Endodermal cell (in vitro differentiated cells): ENCODE measurements around the gene ACAP3. TPM values are rescaled to one million over a fixed set of nuclear protein-coding genes. Genes with fewer than 3 reads are reported as not detected.

Source experiments
- DNase-seq: peaks from one replicate; pipeline ENCODE4 v3.0.0-alpha.2; 2017
- H3K27ac ChIP-seq: 2 replicates; pipeline ENCODE4 v1.5.1; 2013; ENCODE audit warnings: mild to moderate bottlenecking, low read depth, low read length, moderate library complexity
- H3K27me3 ChIP-seq: 2 replicates; pipeline ENCODE4 v1.6.1; 2013; ENCODE audit warnings: mild to moderate bottlenecking, low read length, moderate library complexity; ENCODE audit not compliant: insufficient read depth, control insufficient read depth, poor library complexity, severe bottlenecking
- H3K36me3 ChIP-seq: 2 replicates; pipeline ENCODE4 v1.7.0; 2013; ENCODE audit warnings: mild to moderate bottlenecking, low read length, moderate library complexity; ENCODE audit not compliant: control insufficient read depth, insufficient read depth
- H3K4me1 ChIP-seq: one replicate; pipeline ENCODE4 v1.7.0; 2013; ENCODE audit warnings: low read length; ENCODE audit not compliant: control insufficient read depth, insufficient read depth
- H3K4me3 ChIP-seq: 2 replicates; pipeline ENCODE4 v1.5.1; 2013; ENCODE audit warnings: mild to moderate bottlenecking, low read length, moderate library complexity
- H3K9ac ChIP-seq: 2 replicates; pipeline ENCODE4 v1.6.1; 2013; ENCODE audit warnings: mild to moderate bottlenecking, low read length, moderate library complexity; ENCODE audit not compliant: poor library complexity, severe bottlenecking; ENCODE audit errors: extremely low read depth
- H3K9me3 ChIP-seq: 2 replicates; pipeline ENCODE4 v1.6.1; 2013; ENCODE audit warnings: mild to moderate bottlenecking, low read length, moderate library complexity; ENCODE audit not compliant: control insufficient read depth
- H3K27ac Mint-ChIP-seq: 2 replicates; pipeline ENCODE4 v1.8.0; 2020; ENCODE audit warnings: mixed read lengths
- H3K27me3 Mint-ChIP-seq: 2 replicates; pipeline ENCODE4 v1.8.0; 2021; ENCODE audit warnings: mild to moderate bottlenecking, mixed read lengths; ENCODE audit not compliant: insufficient read depth
- H3K36me3 Mint-ChIP-seq: 2 replicates; pipeline ENCODE4 v1.8.0; 2020; ENCODE audit warnings: low read depth, mixed read lengths
- H3K4me1 Mint-ChIP-seq: 2 replicates; pipeline ENCODE4 v1.8.0; 2020; ENCODE audit warnings: mixed read lengths
- H3K4me3 Mint-ChIP-seq: 2 replicates; pipeline ENCODE4 v1.8.0; 2020; ENCODE audit warnings: mild to moderate bottlenecking, moderate library complexity, mixed read lengths
- H3K9me3 Mint-ChIP-seq: 2 replicates; pipeline ENCODE4 v1.8.0; 2020; ENCODE audit warnings: mild to moderate bottlenecking, mixed read lengths
- WGBS, 2 experiments: methylation state at CpG; one replicate each; pipeline versions ENCODE4 v1.1.5 to v1.1.7; 2013; ENCODE audit warnings: missing lambda C conversion rate in 2 of 2, mixed read lengths in 1 of 2; ENCODE audit not compliant: insufficient coverage in 1 of 2, insufficient read length in 1 of 2; 5-methylcytosine and 5-hydroxymethylcytosine counted together
- total RNA-seq, 2 donors: library from RNA; stranded (reverse); fragmentation: NEBNext Ultra II Directional in 1 of 2; extraction: Animal tissue kit (Norgen Biotek cat#: 25700) in 1 of 2; gene quantifications; 2 replicates in 1 of 2; 3 replicates in 1 of 2; pipeline ENCODE4 v1.2.1, GENCODE V29; 2021
- TF ChIP-seq, protein P1 (sequence below): fragments of 200-600 bp; sonication (generic); conservative IDR thresholded peaks from 2 replicates; pipeline ENCODE4 v1.5.0; 2021; ENCODE audit warnings: antibody characterized with exemption, mild to moderate bottlenecking

Gene ACAP3
- total RNA-seq, 2 donors from 2014 or later = 36.8 to 43.5 TPM

DNA sequence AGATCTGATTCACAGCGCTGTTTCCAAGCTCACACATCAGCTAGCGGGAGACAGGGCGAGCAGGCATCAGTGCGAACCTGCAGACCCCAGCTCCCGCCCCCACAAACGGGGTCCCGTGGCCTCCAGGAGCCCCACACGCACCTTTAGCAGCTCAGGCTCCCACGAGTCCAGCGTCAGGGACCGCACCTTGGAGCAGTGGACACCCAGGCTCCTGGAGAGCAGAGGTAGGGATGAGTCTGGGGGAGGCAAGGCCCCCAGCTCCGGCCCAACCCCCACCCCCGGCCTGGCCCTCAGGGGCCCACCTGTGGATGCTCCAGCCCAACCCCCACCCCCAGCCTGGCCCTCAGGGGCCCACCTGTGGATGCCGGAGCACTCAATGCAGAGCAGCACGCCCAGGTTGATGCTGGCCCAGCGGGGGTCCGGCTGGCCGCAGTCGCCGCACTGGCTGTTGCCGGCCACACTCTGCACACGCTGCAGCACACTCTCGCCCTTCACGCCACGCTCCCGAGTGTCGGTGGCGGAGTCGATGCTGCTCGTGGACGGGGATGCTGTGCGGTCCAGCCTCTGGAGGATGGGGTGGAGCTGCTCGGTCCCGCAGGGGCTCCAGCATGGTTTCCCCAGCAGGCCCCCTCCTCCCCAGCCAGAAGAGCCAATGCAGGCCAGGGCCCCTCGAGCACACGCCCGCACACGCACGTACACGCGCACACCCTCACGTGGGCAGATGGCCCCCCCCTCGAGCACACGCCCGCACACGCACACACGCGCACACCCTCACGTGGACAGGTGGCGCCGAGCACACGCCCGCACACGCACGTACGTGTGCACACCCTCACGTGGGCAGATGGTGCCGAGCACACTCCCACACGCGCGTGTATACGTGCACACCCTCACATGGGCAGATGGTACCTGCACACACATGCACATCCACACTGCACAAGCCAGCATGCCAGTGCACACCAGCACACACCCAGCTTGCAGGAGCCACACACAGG is 11.4 kb downstream of the ACAP3 start:
- no peak for DNase-seq
- Histone ChIP-seq H3K4me1 (no peaks in the 10 kb centered on the region), H3K9ac (no peak overlapping the region), H3K27ac (no peak overlapping the region), H3K36me3 (no peaks in the 10 kb centered on the region), H3K4me3 (no peak overlapping the region), H3K9me3 (no peaks in the 10 kb centered on the region), H3K27me3 (no peaks in the 10 kb centered on the region)
- whole genome bisulfite sequencing, 2 experiments = 92 to 97% methylated on average over 50 to 62 of the region's 62 CpGs
- no peaks in the 10 kb centered on the region for H3K4me1 Mint-ChIP-seq
- H3K9me3 Mint-ChIP-seq = no peaks in the 10 kb centered on the region
- H3K27ac Mint-ChIP-seq = no peak overlapping the region
- TF ChIP-seq, protein P1, sequence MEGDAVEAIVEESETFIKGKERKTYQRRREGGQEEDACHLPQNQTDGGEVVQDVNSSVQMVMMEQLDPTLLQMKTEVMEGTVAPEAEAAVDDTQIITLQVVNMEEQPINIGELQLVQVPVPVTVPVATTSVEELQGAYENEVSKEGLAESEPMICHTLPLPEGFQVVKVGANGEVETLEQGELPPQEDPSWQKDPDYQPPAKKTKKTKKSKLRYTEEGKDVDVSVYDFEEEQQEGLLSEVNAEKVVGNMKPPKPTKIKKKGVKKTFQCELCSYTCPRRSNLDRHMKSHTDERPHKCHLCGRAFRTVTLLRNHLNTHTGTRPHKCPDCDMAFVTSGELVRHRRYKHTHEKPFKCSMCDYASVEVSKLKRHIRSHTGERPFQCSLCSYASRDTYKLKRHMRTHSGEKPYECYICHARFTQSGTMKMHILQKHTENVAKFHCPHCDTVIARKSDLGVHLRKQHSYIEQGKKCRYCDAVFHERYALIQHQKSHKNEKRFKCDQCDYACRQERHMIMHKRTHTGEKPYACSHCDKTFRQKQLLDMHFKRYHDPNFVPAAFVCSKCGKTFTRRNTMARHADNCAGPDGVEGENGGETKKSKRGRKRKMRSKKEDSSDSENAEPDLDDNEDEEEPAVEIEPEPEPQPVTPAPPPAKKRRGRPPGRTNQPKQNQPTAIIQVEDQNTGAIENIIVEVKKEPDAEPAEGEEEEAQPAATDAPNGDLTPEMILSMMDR = no peak
- H3K4me3 Mint-ChIP-seq = no peak overlapping the region
- H3K27me3 Mint-ChIP-seq = no peaks in the 10 kb centered on the region
- H3K36me3 Mint-ChIP-seq = no peaks in the 10 kb centered on the region

DNA sequence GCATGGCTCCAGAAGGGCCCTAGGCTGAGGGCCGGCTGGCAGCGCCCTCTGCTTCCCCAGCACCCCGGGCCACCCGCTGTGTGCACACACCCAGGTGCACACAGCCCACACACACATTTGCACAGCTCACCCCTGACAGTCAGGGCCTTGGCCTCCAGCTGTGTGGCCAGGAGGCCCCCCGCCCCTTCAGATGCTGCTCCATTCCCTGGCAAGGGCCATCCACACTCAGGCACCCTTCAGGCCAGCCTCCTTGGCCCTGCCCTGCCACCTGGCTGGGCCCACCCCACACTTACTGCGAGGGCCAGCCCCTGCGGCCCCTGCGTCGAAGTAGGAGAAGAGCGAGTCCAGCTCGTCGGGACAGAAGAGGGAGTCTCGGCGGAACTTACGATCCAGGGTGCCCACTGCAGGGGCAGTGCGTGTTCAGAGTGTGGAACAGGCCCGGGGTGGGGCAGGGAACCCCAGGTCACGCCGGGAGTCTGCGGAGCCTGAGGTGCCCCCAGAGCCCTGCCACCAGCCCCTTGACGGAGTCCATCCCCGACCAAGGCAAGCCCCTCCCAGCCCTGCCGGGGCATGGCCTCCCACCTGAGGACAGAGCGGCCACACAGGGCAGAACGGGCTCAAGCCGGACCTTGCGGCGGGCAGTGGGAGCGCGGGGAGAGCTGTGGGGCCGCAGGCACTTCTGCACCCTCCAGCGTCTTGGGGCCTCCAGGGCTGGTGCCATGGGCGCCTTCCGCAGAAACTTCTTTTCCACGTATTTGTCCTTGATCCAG is 12.4 kb downstream of the ACAP3 start:
- Mint-ChIP-seq H3K27me3 (no peaks in the 10 kb centered on the region), H3K27ac (no peak overlapping the region), H3K9me3 (no peaks in the 10 kb centered on the region), H3K4me1 (no peaks in the 10 kb centered on the region), H3K36me3 (no peaks in the 10 kb centered on the region), H3K4me3 (no peak overlapping the region)
- H3K4me1 ChIP-seq = no peaks in the 10 kb centered on the region
- no peak for DNase-seq
- no peaks in the 10 kb centered on the region for H3K9me3 ChIP-seq
- TF ChIP-seq, protein P1 = no peak
- no peaks in the 10 kb centered on the region for H3K27me3 ChIP-seq
- 94 to 95% methylated on average over 18 to 35 of the region's 35 CpGs for WGBS, 2 experiments
- no peak overlapping the region for H3K27ac ChIP-seq
- no peak overlapping the region for H3K9ac ChIP-seq
- no peaks in the 10 kb centered on the region for H3K36me3 ChIP-seq
- no peak overlapping the region for H3K4me3 ChIP-seq

DNA sequence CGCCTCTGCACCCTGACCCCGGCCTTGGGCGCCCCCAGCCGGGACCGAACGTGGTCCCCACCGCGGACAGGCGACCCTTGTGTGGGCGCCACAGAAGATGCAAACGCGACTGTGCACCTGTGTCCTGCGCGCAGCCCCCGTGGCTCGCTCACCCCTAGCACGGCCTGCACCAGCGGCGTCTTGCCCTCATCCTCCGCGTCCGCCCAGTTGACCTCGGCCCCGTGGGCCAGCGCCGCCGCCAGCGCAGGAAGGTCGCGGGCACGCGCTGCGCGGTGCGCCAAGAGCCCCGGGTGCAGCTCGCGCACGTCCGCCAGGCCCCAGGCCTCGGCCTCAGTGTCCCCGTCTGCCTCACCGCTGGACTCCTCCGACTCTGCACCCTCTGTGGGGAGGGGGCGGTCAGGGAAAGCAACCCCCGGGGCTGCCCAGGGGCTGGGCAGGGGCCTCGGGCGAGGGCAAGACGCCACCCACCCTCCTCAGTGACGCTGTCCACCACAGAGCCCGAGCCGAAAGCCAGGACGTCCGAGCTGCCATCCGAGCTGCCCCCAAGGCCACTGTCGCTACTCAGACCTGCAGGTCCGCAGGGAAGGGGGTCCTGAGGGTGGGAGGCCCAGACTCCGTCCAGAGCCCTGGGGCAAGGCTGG is 13.4 kb downstream of the ACAP3 start:
- H3K36me3 Mint-ChIP-seq = no peaks in the 10 kb centered on the region
- H3K27ac ChIP-seq = no peak overlapping the region
- H3K36me3 ChIP-seq = no peaks in the 10 kb centered on the region
- H3K4me1 Mint-ChIP-seq = no peaks in the 10 kb centered on the region
- 94 to 95% methylated on average over 41 to 58 of the region's 58 CpGs for WGBS, 2 experiments
- no peak for DNase-seq
- H3K9ac ChIP-seq = no peak overlapping the region
- peaks cover 2% of the 10 kb centered on the region for H3K9me3 Mint-ChIP-seq
- no peak overlapping the region for H3K27ac Mint-ChIP-seq
- TF ChIP-seq, protein P1 = no peak
- no peaks in the 10 kb centered on the region for H3K27me3 ChIP-seq
- H3K9me3 ChIP-seq = no peaks in the 10 kb centered on the region
- no peaks in the 10 kb centered on the region for H3K4me1 ChIP-seq
- H3K4me3 Mint-ChIP-seq = no peak overlapping the region
- no peaks in the 10 kb centered on the region for H3K27me3 Mint-ChIP-seq
- no peak overlapping the region for H3K4me3 ChIP-seq
